ENCODE results near the gene ATG4B. TPM values are rescaled to one million over a fixed set of nuclear protein-coding genes. Genes with fewer than 3 reads are reported as not detected.

Gene ATG4B
- total RNA-seq, 1 donor from 2014 or later, result 83.2 TPM

GRCh38 chr2:241640165-241640795, 2.8 kb downstream of the ATG4B start:
- no peaks in the 10 kb centered on the region for H3K36me3 ChIP-seq (ENCODE audit: insufficient read depth, low read length)
- FAIRE-seq (no peak), DNase-seq (ENCODE audit: low read depth) (no peak)
- peaks cover 8% of the 10 kb centered on the region for H3K4me1 ChIP-seq (ENCODE audit: insufficient read depth, low read length)
- H3K36me3 Mint-ChIP-seq (ENCODE audit: low read depth, unreplicated experiment), result peaks cover 19% of the 10 kb centered on the region
- no peak overlapping the region for H3K9ac ChIP-seq (ENCODE audit: low read length)
- H3K9me3 ChIP-seq (ENCODE audit: insufficient read depth, low read depth, low read length), result no peaks in the 10 kb centered on the region
- no peaks in the 10 kb centered on the region for H3K27me3 ChIP-seq (ENCODE audit: insufficient read depth, low read length)
- H2AFZ ChIP-seq (ENCODE audit: low read depth, low read length), result no peak overlapping the region
- no peak overlapping the region for H3K4me3 ChIP-seq (ENCODE audit: insufficient read depth, low read depth, low read length)
- no peak for TF ChIP-seq CTCF (IDR thresholded peaks at IDR 0.05; ENCODE audit: insufficient read depth, low read depth, low read length)
- no peak for TF ChIP-seq EZH2 (IDR thresholded peaks at IDR 0.05; ENCODE audit: insufficient read depth, low read length)
- no peak overlapping the region for H3K4me3 Mint-ChIP-seq (ENCODE audit: unreplicated experiment)
- H3K9me3 Mint-ChIP-seq (ENCODE audit: unreplicated experiment), result no peaks in the 10 kb centered on the region
- H3K4me2 ChIP-seq (ENCODE audit: low read length), result no peak overlapping the region
- H4K20me1 ChIP-seq (ENCODE audit: insufficient read depth, low read length), result peaks cover 71% of the 10 kb centered on the region
- no peaks in the 10 kb centered on the region for H3K27me3 Mint-ChIP-seq (ENCODE audit: low read depth, unreplicated experiment)
- H3K27ac Mint-ChIP-seq (ENCODE audit: unreplicated experiment), result no peak overlapping the region
- H3K79me2 ChIP-seq (ENCODE audit: insufficient read depth, low read length), result peaks cover 90% of the 10 kb centered on the region
- H3K4me1 Mint-ChIP-seq (ENCODE audit: low read depth, unreplicated experiment), result peaks cover 35% of the 10 kb centered on the region
- H3K27ac ChIP-seq (ENCODE audit: low read depth, low read length), result no peak overlapping the region

- Mint-ChIP-seq H3K4me3 (ENCODE audit: unreplicated experiment) (peak overlapping the region; percentile 58), H3K36me3 (ENCODE audit: low read depth, unreplicated experiment) (peaks cover 26% of the 10 kb centered on the region), H3K4me1 (ENCODE audit: low read depth, unreplicated experiment) (peaks cover 40% of the 10 kb centered on the region), H3K27ac (ENCODE audit: unreplicated experiment) (no peak overlapping the region), H3K9me3 (ENCODE audit: unreplicated experiment) (no peaks in the 10 kb centered on the region), H3K27me3 (ENCODE audit: low read depth, unreplicated experiment) (no peaks in the 10 kb centered on the region)
- Histone ChIP-seq H3K79me2 (ENCODE audit: insufficient read depth, low read length) (peaks cover 91% of the 10 kb centered on the region), H3K4me1 (ENCODE audit: insufficient read depth, low read length) (peaks cover 8% of the 10 kb centered on the region), H3K4me2 (ENCODE audit: low read length) (no peak overlapping the region), H3K27me3 (ENCODE audit: insufficient read depth, low read length) (no peaks in the 10 kb centered on the region), H4K20me1 (ENCODE audit: insufficient read depth, low read length) (peaks cover 78% of the 10 kb centered on the region), H3K36me3 (ENCODE audit: insufficient read depth, low read length) (no peaks in the 10 kb centered on the region), H3K9me3 (ENCODE audit: insufficient read depth, low read depth, low read length) (no peaks in the 10 kb centered on the region), H3K4me3 (ENCODE audit: insufficient read depth, low read depth, low read length) (no peak overlapping the region), H3K27ac (ENCODE audit: low read depth, low read length) (no peak overlapping the region), H2AFZ (ENCODE audit: low read depth, low read length) (no peak overlapping the region), H3K9ac (ENCODE audit: low read length) (no peak overlapping the region)
- FAIRE-seq (no peak), DNase-seq (ENCODE audit: low read depth) (no peak)
- no peak for TF ChIP-seq EZH2 (IDR thresholded peaks at IDR 0.05; ENCODE audit: insufficient read depth, low read length)
- TF ChIP-seq CTCF (IDR thresholded peaks at IDR 0.05; ENCODE audit: insufficient read depth, low read depth, low read length), result no peak
Measured at GRCh38 chr2:241641631-241642030, 4.1 kb downstream of the ATG4B start.
